PFSK-1 (cell line): ENCODE results near the gene CEP72.

Experiments used
- FOXP2 ChIP-seq: optimal IDR thresholded peaks from 2 replicates; pipeline ENCODE3; 2011; ENCODE audit warnings: borderline replicate concordance, control low read depth, inconsistent platforms; ENCODE audit not compliant: insufficient read depth; ENCODE audit errors: extremely low read length, extremely low read depth
- POLR2AphosphoS5 ChIP-seq: IDR thresholded peaks from 2 replicates; pipeline ENCODE4 v1.6.1; 2012; ENCODE audit warnings: low read depth, mild to moderate bottlenecking, control low read depth, low read length, moderate library complexity
- REST ChIP-seq, 2 experiments: IDR thresholded peaks; 2 replicates each; pipeline versions ENCODE4 v1.6.1 to v1.8.0; 2011 to 2012; ENCODE audit warnings: low read depth in 2 of 2, low read length in 2 of 2, control low read depth in 1 of 2, inconsistent platforms in 1 of 2, mild to moderate bottlenecking in 1 of 2, moderate library complexity in 1 of 2; ENCODE audit not compliant: insufficient read depth in 1 of 2
- SIN3A ChIP-seq: IDR thresholded peaks from 2 replicates; pipeline ENCODE4 v1.6.1; 2012; ENCODE audit warnings: mild to moderate bottlenecking, low read length, moderate library complexity, borderline replicate concordance; ENCODE audit not compliant: insufficient read depth
- TAF1 ChIP-seq: IDR thresholded peaks from 2 replicates; pipeline ENCODE4 v1.6.1; 2012; ENCODE audit warnings: low read length, control low read depth, borderline replicate concordance; ENCODE audit not compliant: insufficient read depth

DNA sequence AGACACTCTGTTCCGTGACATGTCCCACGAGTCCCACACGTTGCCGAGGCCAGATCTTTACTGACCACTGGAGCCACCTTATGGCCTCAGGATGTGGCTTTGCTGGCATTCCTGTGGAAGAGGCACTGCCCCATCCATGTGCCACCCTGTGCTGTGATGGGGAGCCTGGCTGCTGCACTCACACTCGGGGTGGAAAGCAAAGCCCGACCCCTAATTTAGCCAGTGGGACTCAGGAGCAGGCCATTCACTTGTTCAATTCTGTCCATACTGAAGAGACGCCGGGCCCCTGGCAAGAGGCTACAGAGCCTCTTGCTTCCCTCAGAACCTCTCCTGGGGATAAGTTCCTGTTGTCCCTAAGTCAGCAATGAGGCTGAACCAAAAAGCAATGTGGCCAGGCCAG, 18.6 kb upstream of the CEP72 start:
- TF ChIP-seq TAF1, result no peak
- TF ChIP-seq REST (IDR thresholded peaks at IDR 0.05; ENCODE audit: insufficient read depth in 1 of 2, low read depth in 2 of 2, low read length in 2 of 2), result no peak
- TF ChIP-seq POLR2AphosphoS5, result no peak
- TF ChIP-seq SIN3A, result no peak
- TF ChIP-seq FOXP2, result no peak
